DND-41 (cell line): ENCODE data around the gene ADRA2B.
"Not testable (repeated sequence)": the region's sequence is repeated elsewhere in the genome, so short reads cannot be mapped to it uniquely, and the experiment has no call there.

Experiments used
- CTCF ChIP-seq: IDR thresholded peaks from 2 replicates; pipeline ENCODE4 v1.5.1; 2012; ENCODE audit warnings: borderline replicate concordance, low read length, moderate library complexity, mild to moderate bottlenecking; ENCODE audit not compliant: poor library complexity, severe bottlenecking; ENCODE audit errors: extremely low read depth
- EZH2 ChIP-seq: IDR thresholded peaks from 3 replicates; pipeline ENCODE4 v1.6.1; 2012; ENCODE audit warnings: borderline replicate concordance, low read depth, mild to moderate bottlenecking, moderate library complexity, low read length, inconsistent platforms; ENCODE audit not compliant: severe bottlenecking

GRCh38 chr2:96084858-96085518 lies 31.4 kb downstream of the ADRA2B start:
- not testable (repeated sequence) for TF ChIP-seq CTCF, EZH2
